Measurements from ENCODE around the gene RPUSD4. TPM values are rescaled to one million over a fixed set of nuclear protein-coding genes. Genes with fewer than 3 reads are reported as not detected.

The RPUSD4 gene
- 14.8 to 18.8 TPM (median 18.5 TPM) in 5 replicates for total RNA-seq (2022; extraction: Qiagen RNA extraction; ENCODE audit: low read depth)

GRCh38 chr11:126211236-126212088 is at the start of gene RPUSD4, which contains the start of gene FAM118B:
Gene RPUSD4, minus strand, starts transcription at chr11:126211650. Its CDS starts 12 bp downstream, at chr11:126211638.
Gene FAM118B, plus strand, starts transcription at chr11:126211782. Its CDS starts 23,220 bp downstream, at chr11:126235002.

Other genes with a start within 250 kb of the RPUSD4 start
- gene CDON, start 148.8 kb downstream of the RPUSD4 start, total RNA-seq (2022; extraction: Qiagen RNA extraction; ENCODE audit: low read depth) = 1.4 to 3.6 TPM (median 2.5 TPM) in 5 replicates
- gene FAM118B, start 132 bp upstream of the RPUSD4 start, total RNA-seq (2022; extraction: Qiagen RNA extraction; ENCODE audit: low read depth) = 15.3 to 20.1 TPM (median 16.1 TPM) in 5 replicates
- gene SRPRA, start 57.2 kb upstream of the RPUSD4 start, total RNA-seq (2022; extraction: Qiagen RNA extraction; ENCODE audit: low read depth) = 56.1 to 66.9 TPM (median 58.9 TPM) in 5 replicates
- 17.2 to 24.4 TPM (median 22.5 TPM) in 5 replicates for gene FOXRED1, start 57.5 kb upstream of the RPUSD4 start, total RNA-seq (2022; extraction: Qiagen RNA extraction; ENCODE audit: low read depth)
- gene TIRAP, start 71.4 kb upstream of the RPUSD4 start, total RNA-seq (2022; extraction: Qiagen RNA extraction; ENCODE audit: low read depth) = 5.9 to 7.3 TPM (median 6.9 TPM) in 5 replicates
- gene DCPS, start 92.4 kb upstream of the RPUSD4 start, total RNA-seq (2022; extraction: Qiagen RNA extraction; ENCODE audit: low read depth) = 14.1 to 18.6 TPM (median 17.9 TPM) in 5 replicates
- gene ST3GAL4, start 144.0 kb upstream of the RPUSD4 start, total RNA-seq (2022; extraction: Qiagen RNA extraction; ENCODE audit: low read depth) = 21.1 to 27.7 TPM (median 27.1 TPM) in 5 replicates